GM12878 (cell line): Measurements from ENCODE around the gene MACROD2. TPM values are rescaled to one million over a fixed set of nuclear protein-coding genes. Genes with fewer than 3 reads are reported as not detected.

Source experiments
- ATAC-seq: fragments of 200-7000 bp; cut with Tn5 transposase; 3 replicates; pipeline ENCODE4 v1.9.1; 2020; ENCODE audit warnings: mild to moderate bottlenecking, moderate library complexity
- BruUV-seq: library from RNA; stranded (reverse); fragments of 400-500 nt; replicated peaks from 2 replicates; lab custom pipeline; 2021; lab: Mats Ljungman, UMichigan
- CTCF ChIA-PET: fragments of 300-600 bp; sonication (Branson Sonifier 250); formaldehyde crosslinking; extraction: SDS; loops from one replicate; lab custom pipeline; 2021; ENCODE audit warnings: inconsistent platforms; lab: Yijun Ruan, JAX
- POLR2A ChIA-PET: fragments of 350-600 bp; formaldehyde crosslinking; extraction: SDS; loops from one replicate; lab custom pipeline; 2021; ENCODE audit warnings: inconsistent platforms; lab: Charles Lee
- RAD21 ChIA-PET: fragments of 300-600 bp; sonication (Branson Sonifier 250); formaldehyde crosslinking; loops from one replicate; lab custom pipeline; 2023; ENCODE audit warnings: antibody characterized with exemption; ENCODE audit not compliant: unreplicated experiment; lab: Charles Lee
- SMC1A ChIA-PET: fragments of 300-600 bp; sonication (Branson Sonifier 250); formaldehyde crosslinking; loops from one replicate; lab custom pipeline; 2023; ENCODE audit not compliant: unreplicated experiment, uncharacterized antibody; lab: Charles Lee
- DNase-seq: peaks from one replicate; pipeline ENCODE4 v3.0.0-alpha.2; 2011; ENCODE audit warnings: low read depth, low spot score
- FAIRE-seq: peaks from 3 replicates; lab custom pipeline; 2011; peaks lifted over from hg19 to GRCh38; lab: Jason Lieb, UNC
- H2AFZ ChIP-seq: 2 replicates; pipeline ENCODE4 v1.6.0; 2011; ENCODE audit warnings: low read depth, low read length, control low read depth; ENCODE audit not compliant: control insufficient read depth
- H3K27ac ChIP-seq: 2 replicates; pipeline ENCODE4 v1.5.1; 2011; ENCODE audit warnings: control low read depth; ENCODE audit not compliant: control insufficient read depth, insufficient read depth
- H3K27me3 ChIP-seq, 2 experiments: replicated peaks in 1 of 2; 2 replicates each; pipeline versions ENCODE4 v1.6.0 to v1.6.1; 2011; ENCODE audit warnings: low read length in 1 of 2; ENCODE audit not compliant: control insufficient read depth in 2 of 2, insufficient read depth in 2 of 2
- H3K36me3 ChIP-seq, 2 experiments: 2 replicates each; pipeline ENCODE4 v1.5.1; 2011; ENCODE audit warnings: low read length in 1 of 2; ENCODE audit not compliant: control insufficient read depth in 2 of 2, insufficient read depth in 2 of 2
- H3K4me1 ChIP-seq: 2 replicates; pipeline ENCODE4 v1.6.1; 2011; ENCODE audit warnings: mild to moderate bottlenecking, low read length, moderate library complexity, mixed read lengths; ENCODE audit not compliant: control insufficient read depth, insufficient read depth
- H3K4me2 ChIP-seq: 2 replicates; pipeline ENCODE4 v1.6.0; 2011; ENCODE audit warnings: control low read depth; ENCODE audit not compliant: control insufficient read depth, insufficient read depth
- H3K4me3 ChIP-seq: fragments of 200-600 bp; sonication (generic); 2 replicates; pipeline ENCODE4 v1.5.1; 2016
- H3K79me2 ChIP-seq: 2 replicates; pipeline ENCODE4 v1.6.0; 2011; ENCODE audit warnings: low read length; ENCODE audit not compliant: control insufficient read depth, insufficient read depth
- H3K9ac ChIP-seq: 2 replicates; pipeline ENCODE4 v1.8.0; 2011; ENCODE audit warnings: low read length, control low read depth, mixed read lengths; ENCODE audit not compliant: control insufficient read depth, insufficient read depth
- H3K9me3 ChIP-seq: replicated peaks from 3 replicates; pipeline ENCODE4 v1.5.1; 2011; ENCODE audit warnings: mild to moderate bottlenecking, low read length; ENCODE audit not compliant: control insufficient read depth, insufficient read depth
- H4K20me1 ChIP-seq: 2 replicates; pipeline ENCODE4 v1.6.0; 2011; ENCODE audit not compliant: control insufficient read depth, insufficient read depth
- ATF3 ChIP-seq: IDR thresholded peaks from 2 replicates; pipeline ENCODE4 v1.6.1; 2011; ENCODE audit warnings: low read depth, mild to moderate bottlenecking, low read length, moderate library complexity, borderline replicate concordance; ENCODE audit errors: extremely low read depth
- CBFB ChIP-seq: IDR thresholded peaks from 2 replicates; pipeline ENCODE4 v1.6.1; 2016; ENCODE audit warnings: antibody characterized with exemption, low read depth
- EP300 ChIP-seq, 2 experiments: fragments of 150-350 bp in 1 of 2; IDR thresholded peaks; 2 replicates each; pipeline ENCODE4 v1.6.1; 2011 to 2012; ENCODE audit warnings: low read depth in 2 of 2, low read length in 2 of 2, borderline replicate concordance in 1 of 2, improper control_type of control experiment in 1 of 2, inconsistent platforms in 1 of 2; ENCODE audit not compliant: control insufficient read depth in 1 of 2
- HDAC2 ChIP-seq: fragments of 200-600 bp; sonication (generic); IDR thresholded peaks from 2 replicates; pipeline ENCODE4 v1.6.1; 2017
- HDGF ChIP-seq: fragments of 450-650 bp; IDR thresholded peaks from 2 replicates; pipeline ENCODE4 v1.6.1; 2016; ENCODE audit warnings: antibody characterized with exemption
- MLLT1 ChIP-seq: fragments of 450-650 bp; IDR thresholded peaks from 2 replicates; pipeline ENCODE4 v1.6.1; 2016; ENCODE audit warnings: mild to moderate bottlenecking
- MTA3 ChIP-seq: IDR thresholded peaks from 2 replicates; pipeline ENCODE4 v1.6.1; 2012; ENCODE audit warnings: low read length, inconsistent platforms, borderline replicate concordance
- NFIC ChIP-seq: IDR thresholded peaks from 2 replicates; pipeline ENCODE4 v1.6.1; 2012; ENCODE audit warnings: low read depth, mild to moderate bottlenecking, inconsistent platforms, low read length, moderate library complexity
- RCOR1 ChIP-seq: conservative IDR thresholded peaks from 2 replicates; pipeline ENCODE4 v1.6.1; 2012; ENCODE audit warnings: low read depth, low read length, improper control_type of control experiment
- TAF1 ChIP-seq: IDR thresholded peaks from 2 replicates; pipeline ENCODE4 v1.6.1; 2011; ENCODE audit warnings: mild to moderate bottlenecking, low read depth, low read length, borderline replicate concordance
- ZNF217 ChIP-seq: fragments of 450-650 bp; IDR thresholded peaks from 2 replicates; pipeline ENCODE4 v1.6.1; 2017; ENCODE audit warnings: antibody characterized with exemption, mild to moderate bottlenecking
- WGBS: methylation state at CpG from one replicate; pipeline ENCODE4 v1.1.6; 2016; ENCODE audit warnings: low lambda C conversion rate; ENCODE audit not compliant: insufficient replicate concordance, insufficient coverage; ENCODE audit errors: missing lambda C conversion rate; 5-methylcytosine and 5-hydroxymethylcytosine counted together
- in situ Hi-C: fragments of 300-500 bp; cut with MboI; formaldehyde crosslinking; loops from 9 replicates; pipeline ENCODE4 v1.14.3; 2018; ENCODE audit warnings: mixed read lengths
- intact Hi-C: fragments of 100-400 bp; cut with micrococcal nuclease; formaldehyde crosslinking; loops from one replicate; pipeline ENCODE4 v1.14.2; 2022; ENCODE audit not compliant: unreplicated experiment
- polyA plus RNA-seq, 11 experiments: library from polyadenylated mRNA; depleted of rRNA in 4 of 11; unstranded in 6 of 11; stranded (reverse) in 5 of 11; fragments of >200 nt; fragmentation: Nextera tagmentation in 4 of 11; fragmentation: Illumina TruSeq in 1 of 11; extraction: Ambion mirVana in 4 of 11; extraction: Trizol in 1 of 11; gene quantifications; 1 replicate in 1 of 11; 2 replicates in 10 of 11; pipeline versions ENCODE4 v1.2.1 to v1.2.3, GENCODE V29; 2011 to 2016; ENCODE audit warnings: inconsistent platforms in 2 of 11, missing spikeins in 2 of 11, low read depth in 1 of 11
- total RNA-seq, 4 experiments: library from RNA; depleted of rRNA in 3 of 4; stranded (reverse); fragments of >200 nt in 3 of 4; fragmentation: Illumina TruSeq in 1 of 4; extraction: Trizol in 1 of 4; gene quantifications; 2 replicates each; pipeline versions ENCODE4 v1.2.1 to v1.2.3, GENCODE V29; 2013 to 2021

MACROD2 gene
- total and polyA plus RNA-seq, 10 of the 15 experiments (the other 5 are each of a cell fraction or from before 2014, with no cell fraction given), result 1.1 to 21.5 (median 2.2) TPM

- DNase-seq (no peak), ATAC-seq (no peak), FAIRE-seq (no peak)
- ChIA-PET RAD21 (no interaction called here), POLR2A (no interaction called here), SMC1A (no interaction called here), CTCF (no interaction called here)
- Histone ChIP-seq H3K9me3 (no peaks in the 10 kb centered on the region), H3K27ac (no peak overlapping the region), H3K4me3 (no peak overlapping the region), H3K4me2 (no peak overlapping the region), H4K20me1 (no peaks in the 10 kb centered on the region), H2AFZ (no peak overlapping the region), H3K9ac (no peak overlapping the region), H3K4me1 (no peaks in the 10 kb centered on the region), H3K36me3 (no peaks in the 10 kb centered on the region), H3K27me3 (no peaks in the 10 kb centered on the region), H3K79me2 (no peaks in the 10 kb centered on the region)
- BruUV-seq, result no TSS peak
- WGBS, result 34% methylated on average over 7 of the region's 7 CpGs
- in situ Hi-C loops, result no loop called here
- TF ChIP-seq HDGF (no peak), EP300 (IDR thresholded peaks at IDR 0.05; ENCODE audit: borderline replicate concordance in 1 of 2, control insufficient read depth in 1 of 2, low read depth in 2 of 2, low read length in 2 of 2) (no peak), MTA3 (no peak), NFIC (no peak), RCOR1 (no peak), CBFB (no peak), MLLT1 (no peak), HDAC2 (no peak), ATF3 (no peak), TAF1 (no peak), ZNF217 (no peak)
- intact Hi-C loops, result no loop called here
These were observed 1114.2 kb downstream of the MACROD2 start for GRCh38 chr20:15109494-15109893.
